B cell (primary cell): ENCODE results near the gene CYTH3. TPM values are rescaled to one million over a fixed set of nuclear protein-coding genes. Genes with fewer than 3 reads are reported as not detected.

Experiments
- ATAC-seq: fragments of 200-7000 bp; cut with Tn5 transposase; one replicate; pipeline ENCODE4 v1.10.0; 2021; ENCODE audit warnings: low read depth, mild to moderate bottlenecking, moderate number of reproducible peaks, moderate library complexity
- CTCF ChIA-PET: fragments of 350-600 bp; sonication (Branson Sonifier 250); formaldehyde crosslinking; loops from one replicate; lab custom pipeline; 2021; ENCODE audit warnings: antibody characterized with exemption, inconsistent platforms; lab: Charles Lee
- POLR2A ChIA-PET: fragments of 350-600 bp; sonication (Branson Sonifier 250); formaldehyde crosslinking; loops from one replicate; lab custom pipeline; 2021; ENCODE audit warnings: antibody characterized with exemption; lab: Charles Lee
- DNase-seq: peaks from one replicate; pipeline ENCODE4 v3.0.0; 2013
- H2AFZ ChIP-seq: 2 replicates; pipeline ENCODE4 v1.6.1; 2012; ENCODE audit warnings: mild to moderate bottlenecking, low read depth, low read length; ENCODE audit not compliant: insufficient read depth, poor library complexity, severe bottlenecking
- H3K27ac ChIP-seq, 2 donors: 1 replicate in 1 of 2; 2 replicates in 1 of 2; pipeline ENCODE4 v1.5.1; 2012 to 2013; ENCODE audit warnings: low read length in 2 of 2, mild to moderate bottlenecking in 2 of 2, moderate library complexity in 1 of 2
- H3K27me3 ChIP-seq, 4 experiments: fragments of 200-600 bp in 1 of 4; sonication (generic) in 1 of 4; replicated peaks in 1 of 4; 1 replicate in 2 of 4; 2 replicates in 2 of 4; pipeline versions ENCODE4 v1.6.1 to v1.7.0; 2013 to 2016; ENCODE audit warnings: low read length in 3 of 4, mild to moderate bottlenecking in 2 of 4, mixed read lengths in 1 of 4, moderate library complexity in 1 of 4; ENCODE audit not compliant: insufficient read depth in 4 of 4, control insufficient read depth in 3 of 4; ENCODE audit errors: control extremely low read depth in 1 of 4
- H3K36me3 ChIP-seq, 2 experiments: replicated peaks in 1 of 2; 1 replicate in 1 of 2; 2 replicates in 1 of 2; pipeline versions ENCODE4 v1.6.1 to v1.7.1; 2013; ENCODE audit warnings: low read length in 1 of 2; ENCODE audit not compliant: insufficient read depth in 2 of 2, control insufficient read depth in 1 of 2; ENCODE audit errors: control extremely low read depth in 1 of 2, extremely low read depth in 1 of 2
- H3K4me1 ChIP-seq, 2 donors: fragments of 200-600 bp in 1 of 2; sonication (generic) in 1 of 2; 1 replicate in 1 of 2; 2 replicates in 1 of 2; pipeline versions ENCODE4 v1.5.1 to v1.6.1; 2013 to 2017; ENCODE audit warnings: low read length in 2 of 2; ENCODE audit not compliant: control insufficient read depth in 2 of 2, insufficient read depth in 2 of 2
- H3K4me2 ChIP-seq: replicated peaks from 2 replicates; pipeline ENCODE3; 2012; ENCODE audit warnings: mild to moderate bottlenecking, low read depth, low read length; ENCODE audit not compliant: poor library complexity, severe bottlenecking
- H3K4me3 ChIP-seq, 5 experiments: fragments of 200-600 bp in 1 of 5; sonication (generic) in 1 of 5; 1 replicate in 3 of 5; 2 replicates in 2 of 5; pipeline versions ENCODE4 v1.5.1 to v1.7.0; 2011 to 2016; ENCODE audit warnings: low read length in 4 of 5, mild to moderate bottlenecking in 4 of 5, low read depth in 2 of 5, control low read depth in 1 of 5, moderate library complexity in 1 of 5; ENCODE audit not compliant: insufficient read depth in 1 of 5; ENCODE audit errors: control extremely low read depth in 1 of 5, extremely low read depth in 1 of 5
- H3K79me2 ChIP-seq: fragments of 200-600 bp; sonication (generic); one replicate; pipeline ENCODE4 v1.6.0; 2016; ENCODE audit warnings: low read length; ENCODE audit not compliant: control insufficient read depth, insufficient read depth
- H3K9ac ChIP-seq: fragments of 200-600 bp; sonication (generic); 2 replicates; pipeline ENCODE4 v1.6.1; 2017; ENCODE audit warnings: mild to moderate bottlenecking, low read length, moderate library complexity
- H3K9me3 ChIP-seq, 3 donors: one replicate each; pipeline versions ENCODE4 v1.6.1 to v1.7.1; 2013; ENCODE audit warnings: low read length in 2 of 3; ENCODE audit not compliant: control insufficient read depth in 2 of 3, insufficient read depth in 1 of 3; ENCODE audit errors: control extremely low read depth in 1 of 3
- H4K20me1 ChIP-seq: 2 replicates; pipeline ENCODE4 v1.6.0; 2012; ENCODE audit warnings: mild to moderate bottlenecking, low read length; ENCODE audit not compliant: insufficient read depth, control insufficient read depth, poor library complexity, severe bottlenecking
- H3K27ac Mint-ChIP-seq: one replicate; pipeline ENCODE4 v1.8.0; 2021; ENCODE audit warnings: mixed read lengths
- H3K27me3 Mint-ChIP-seq: one replicate; pipeline ENCODE4 v1.8.0; 2021; ENCODE audit warnings: mixed read lengths
- H3K4me1 Mint-ChIP-seq: one replicate; pipeline ENCODE4 v1.8.0; 2021; ENCODE audit warnings: mixed read lengths
- H3K4me3 Mint-ChIP-seq: one replicate; pipeline ENCODE4 v1.8.0; 2021; ENCODE audit warnings: mixed read lengths
- H3K9me3 Mint-ChIP-seq: one replicate; pipeline ENCODE4 v1.8.0; 2022; ENCODE audit warnings: mixed read lengths; ENCODE audit not compliant: insufficient read depth
- CTCF ChIP-seq: fragments of 200-600 bp; IDR thresholded peaks from one replicate; pipeline ENCODE4 v1.8.0; 2022; ENCODE audit warnings: antibody characterized with exemption, mild to moderate bottlenecking
- EZH2 ChIP-seq: IDR thresholded peaks from 2 replicates; pipeline ENCODE4 v1.6.1; 2012; ENCODE audit warnings: borderline replicate concordance, low read depth, mild to moderate bottlenecking, moderate library complexity, low read length; ENCODE audit not compliant: insufficient read depth, poor library complexity, severe bottlenecking
- WGBS: methylation state at CpG from one replicate; pipeline ENCODE4 v1.1.5; 2013; ENCODE audit warnings: missing lambda C conversion rate; ENCODE audit not compliant: insufficient coverage; 5-methylcytosine and 5-hydroxymethylcytosine counted together
- intact Hi-C: fragments of 100-400 bp; cut with micrococcal nuclease; formaldehyde crosslinking; loops from one replicate; pipeline ENCODE4 v1.10.0; 2022
- polyA plus RNA-seq: library from polyadenylated mRNA; depleted of rRNA; stranded (reverse); fragments of >200 nt; gene quantifications from 2 replicates; pipeline ENCODE4 v1.2.3, GENCODE V29; 2012
- total RNA-seq, 2 donors: library from RNA; stranded (reverse); fragments of 120-200 nt in 1 of 2; gene quantifications; 1 replicate in 1 of 2; 2 replicates in 1 of 2; pipeline versions ENCODE4 v1.2.3 to v1.2.4, GENCODE V29; 2013 to 2022

Gene CYTH3
- total and polyA plus RNA-seq, 2 donors (not counting 1 experiment from before 2014, with no cell fraction given), result 5.2 to 11.3 TPM

DNA sequence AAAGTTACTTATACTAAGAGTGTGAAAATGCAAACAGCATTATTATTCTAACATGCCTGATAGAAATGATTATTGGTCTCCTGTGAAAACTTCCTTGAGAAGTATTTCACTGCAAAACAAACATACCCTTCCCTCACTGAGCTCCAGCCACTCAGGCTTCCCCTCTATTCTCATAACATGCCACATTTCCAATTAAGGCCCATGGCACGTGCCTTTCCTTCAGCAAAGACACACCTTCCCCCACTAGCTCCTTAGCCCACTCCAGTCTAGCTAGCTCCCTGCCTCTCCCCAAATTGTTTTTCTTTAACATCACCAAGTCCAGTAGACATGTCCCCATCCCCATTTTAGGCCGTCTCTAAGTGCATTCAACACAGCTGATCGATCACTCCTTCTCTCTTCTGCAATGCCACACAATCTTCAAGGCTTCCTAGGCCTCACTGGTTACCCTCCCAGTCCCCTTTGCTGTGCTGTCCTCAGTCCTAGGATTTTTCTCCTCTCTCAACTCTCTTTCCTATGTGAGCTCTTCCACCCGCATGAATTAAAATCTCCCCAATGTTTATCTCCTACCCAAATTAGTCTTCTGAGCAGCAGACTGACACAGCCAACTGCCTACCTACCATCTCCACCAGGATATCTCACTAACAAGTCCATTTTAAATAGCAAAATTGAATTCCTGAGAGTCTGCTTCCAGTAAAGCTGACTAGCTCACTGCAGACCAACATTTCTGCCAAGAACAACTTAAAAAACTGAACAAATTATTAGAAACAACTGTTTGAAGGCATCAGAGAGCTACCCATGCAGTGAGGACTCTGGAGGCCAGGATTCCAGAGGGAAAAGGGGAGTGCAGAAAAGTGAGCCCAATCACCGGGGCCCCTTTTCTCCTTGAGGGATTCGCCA is 11.9 kb downstream of the CYTH3 start:
- Mint-ChIP-seq H3K9me3 (no peaks in the 10 kb centered on the region), H3K27me3 (no peaks in the 10 kb centered on the region), H3K27ac (no peak overlapping the region), H3K4me3 (no peak overlapping the region), H3K4me1 (peaks cover 43% of the 10 kb centered on the region)
- no peaks in the 10 kb centered on the region for H3K36me3 ChIP-seq
- H3K4me3 ChIP-seq, result no peak overlapping the region
- peaks cover 42% of the 10 kb centered on the region for H3K79me2 ChIP-seq
- H3K4me2 ChIP-seq, result no peak overlapping the region
- intact Hi-C loops, result loop anchor here (1.0 kb wide), 1 partner anchor 12 kb away; the partner anchor contains the start of gene CYTH3
- ATAC-seq (no peak), DNase-seq (no peak)
- no peak overlapping the region for H2AFZ ChIP-seq
- H4K20me1 ChIP-seq, result no peaks in the 10 kb centered on the region
- H3K9me3 ChIP-seq, result no peaks in the 10 kb centered on the region
- POLR2A ChIA-PET, result interaction anchor here (0.5 kb wide), 1 partner anchor 433 kb away, joined by 5 read pairs; no protein-coding TSS in a partner anchor
- 94% methylated on average over 5 of the region's 6 CpGs for WGBS
- H3K9ac ChIP-seq, result no peak overlapping the region
- TF ChIP-seq EZH2 (no peak), CTCF (no peak)
- no peaks in the 10 kb centered on the region for H3K27me3 ChIP-seq
- no peak overlapping the region for H3K27ac ChIP-seq
- H3K4me1 ChIP-seq, result peaks cover 23 to 33% of the 10 kb centered on the region in 2 donors
- CTCF ChIA-PET, result interaction anchor here (1.2 to 3.4 kb wide), 2 partner anchors 10 to 64 kb away, joined by 4 to 14 read pairs; no protein-coding TSS in a partner anchor

DNA sequence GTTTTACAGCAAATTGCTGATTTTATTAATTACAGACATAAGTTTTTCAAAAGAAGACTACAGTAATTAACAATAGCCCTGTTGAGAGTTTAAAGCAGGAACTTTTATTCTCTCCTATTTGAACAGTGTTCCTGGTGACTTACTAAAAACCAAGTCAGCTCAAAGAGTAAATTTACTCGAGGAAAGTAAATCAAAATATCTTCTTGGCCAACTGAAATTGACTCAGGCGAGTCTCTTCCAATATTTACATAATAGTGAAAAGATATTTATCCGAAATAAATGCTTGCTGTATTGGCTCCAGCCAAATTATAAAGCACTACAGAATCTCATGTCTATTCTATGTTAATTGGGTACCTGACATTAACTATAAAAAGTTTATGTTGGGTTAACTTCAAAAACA is 13.2 kb downstream of the CYTH3 start:
- no CpG with 5 or more reads among the region's 3 CpGs for WGBS
- intact Hi-C loops, result no loop called here
- Mint-ChIP-seq H3K4me3 (peak overlapping the region; percentile 81), H3K27ac (no peak overlapping the region), H3K9me3 (no peaks in the 10 kb centered on the region), H3K27me3 (no peaks in the 10 kb centered on the region), H3K4me1 (peaks cover 46% of the 10 kb centered on the region)
- POLR2A ChIA-PET, result interaction anchor here (0.6 kb wide), 1 partner anchor 124 kb away, joined by 8 read pairs; no protein-coding TSS in a partner anchor
- H4K20me1 ChIP-seq, result no peaks in the 10 kb centered on the region
- peak overlapping the region in 1 of 2 donors; percentile 70 for H3K27ac ChIP-seq
- DNase-seq (no peak), ATAC-seq (no peak)
- peaks cover 46% of the 10 kb centered on the region for H3K79me2 ChIP-seq
- no peak for TF ChIP-seq EZH2
- TF ChIP-seq CTCF, result no peak
- H3K36me3 ChIP-seq, result no peaks in the 10 kb centered on the region
- no peaks in the 10 kb centered on the region for H3K27me3 ChIP-seq
- H3K4me2 ChIP-seq, result peak overlapping the region; percentile 47
- H3K9me3 ChIP-seq, result no peaks in the 10 kb centered on the region
- H3K4me3 ChIP-seq, result peak overlapping the region in 1 of 5 experiments; percentile 18
- H3K4me1 ChIP-seq, result peaks cover 23 to 33% of the 10 kb centered on the region in 2 donors
- H2AFZ ChIP-seq, result no peak overlapping the region
- CTCF ChIA-PET, result interaction anchor here (0.6 kb wide), 1 partner anchor 851 kb away, joined by 5 read pairs; no protein-coding TSS in a partner anchor
- H3K9ac ChIP-seq, result peak overlapping the region; percentile 10
